GM18868 (cell line): ENCODE measurements around the gene LHB.

Experiments used
- ATAC-seq: cut with Tn5 transposase; IDR thresholded peaks from one replicate; pipeline ENCODE4 v1.9.1; 2021; ENCODE audit warnings: mild to moderate bottlenecking, moderate library complexity; ENCODE audit not compliant: unreplicated experiment

Gene LHB

DNA sequence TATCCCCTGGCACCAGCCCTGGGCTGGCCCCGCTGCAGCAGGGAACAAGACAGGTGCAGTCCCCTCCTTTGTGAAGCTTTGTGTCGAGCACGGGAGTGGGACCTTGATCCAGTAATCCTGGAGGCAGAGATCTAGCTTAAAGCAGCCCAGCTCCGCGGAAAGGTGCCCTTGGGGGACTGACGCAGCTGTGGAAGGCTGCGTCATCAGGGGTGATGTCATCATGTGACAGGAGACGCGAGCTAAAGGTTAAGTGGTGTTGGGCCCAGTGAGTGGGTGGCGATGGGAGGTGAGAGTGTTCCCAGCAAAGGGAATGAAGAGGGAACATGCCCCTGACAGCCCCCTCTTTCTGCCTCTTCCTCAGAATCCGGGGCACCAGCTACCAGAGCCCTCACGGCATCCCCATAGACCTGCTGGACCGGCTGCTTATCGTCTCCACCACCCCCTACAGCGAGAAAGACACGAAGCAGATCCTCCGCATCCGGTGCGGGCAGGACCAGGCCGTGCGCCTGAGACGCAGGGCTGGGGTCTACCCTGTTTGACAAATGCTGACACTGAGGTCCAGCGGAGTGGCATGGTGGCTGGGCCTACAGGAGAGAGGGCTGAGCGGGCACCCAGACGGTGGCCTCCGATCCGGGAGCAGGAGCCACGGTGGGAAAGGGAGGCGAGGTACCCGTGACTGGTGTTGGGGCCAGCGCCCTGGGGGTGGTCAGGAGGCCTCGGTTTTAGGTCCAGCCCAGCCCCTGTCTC lies 2.6 kb downstream of the LHB start:
- ATAC-seq = no peak

DNA sequence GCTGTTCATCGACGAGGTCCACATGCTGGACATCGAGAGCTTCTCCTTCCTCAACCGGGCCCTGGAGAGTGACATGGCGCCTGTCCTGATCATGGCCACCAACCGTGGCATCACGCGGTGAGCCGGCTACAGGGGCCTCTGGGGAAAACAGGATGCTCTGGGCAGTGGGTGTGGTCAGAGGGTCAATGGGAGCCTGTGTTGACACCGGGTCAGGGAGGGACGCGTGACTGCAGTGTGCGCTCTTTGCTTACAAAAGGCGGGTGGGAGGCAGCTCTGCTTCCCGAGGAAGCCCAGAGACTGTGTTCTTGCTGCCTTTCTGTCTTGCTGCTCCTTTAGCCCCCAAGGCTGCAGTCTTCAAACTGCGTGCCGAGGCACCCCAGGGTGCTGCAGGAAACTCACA lies 5.7 kb downstream of the LHB start:
- no peak for ATAC-seq

DNA sequence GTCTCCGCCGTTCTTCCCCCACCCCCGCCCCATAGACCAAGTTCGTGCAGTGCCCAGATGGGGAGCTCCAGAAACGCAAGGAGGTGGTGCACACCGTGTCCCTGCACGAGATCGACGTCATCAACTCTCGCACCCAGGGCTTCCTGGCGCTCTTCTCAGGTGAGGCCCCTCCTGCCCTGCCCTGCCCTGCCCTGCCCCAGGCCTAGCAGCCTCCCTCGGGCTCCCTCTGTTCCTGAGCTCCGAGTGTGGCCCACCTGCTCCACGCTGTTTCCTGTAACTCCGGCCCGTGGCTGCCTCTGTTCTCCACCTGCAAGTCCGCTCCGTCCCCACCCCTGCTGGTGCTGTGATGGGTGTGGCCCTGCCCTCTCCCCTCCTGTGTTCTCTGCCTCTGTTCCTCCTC lies 6.4 kb downstream of the LHB start:
- ATAC-seq = no peak

DNA sequence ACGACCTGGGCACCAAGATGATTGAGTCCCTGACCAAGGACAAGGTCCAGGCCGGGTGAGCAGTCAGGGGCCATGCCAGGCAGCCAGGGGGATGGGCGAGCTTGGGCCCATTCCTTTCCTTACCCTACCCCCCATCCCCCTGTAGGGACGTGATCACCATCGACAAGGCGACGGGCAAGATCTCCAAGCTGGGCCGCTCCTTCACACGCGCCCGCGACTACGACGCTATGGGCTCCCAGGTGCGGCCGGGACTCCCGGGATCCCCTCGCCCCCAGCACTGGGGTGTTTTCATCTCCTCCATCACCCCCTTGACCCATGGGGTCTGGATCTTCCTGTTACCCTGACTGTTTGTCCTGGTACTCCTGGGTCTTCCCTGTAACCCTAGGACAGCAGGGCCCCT lies 7.1 kb downstream of the LHB start:
- ATAC-seq = no peak

- no peak for ATAC-seq
These were observed 10.0 kb downstream of the LHB start for GRCh38 chr19:49006905-49007304.

- no peak for ATAC-seq
These were observed 11.8 kb downstream of the LHB start for GRCh38 chr19:49004964-49005614.

DNA sequence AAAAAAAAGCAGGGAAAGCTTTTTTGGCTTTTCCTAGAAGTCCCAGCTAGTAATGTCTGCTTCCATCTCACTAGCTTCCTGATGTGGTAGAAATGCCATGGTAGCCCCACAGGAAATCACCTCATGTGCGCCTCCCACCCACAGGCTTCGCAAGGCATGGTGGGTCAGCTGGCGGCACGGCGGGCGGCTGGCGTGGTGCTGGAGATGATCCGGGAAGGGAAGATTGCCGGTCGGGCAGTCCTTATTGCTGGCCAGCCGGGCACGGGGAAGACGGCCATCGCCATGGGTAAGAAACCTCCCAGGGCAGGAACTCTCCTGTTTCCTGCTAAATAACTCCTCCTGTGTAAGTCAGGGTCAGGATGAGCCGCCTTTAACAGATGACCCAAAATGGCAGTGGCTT lies 12.8 kb downstream of the LHB start:
- ATAC-seq = no peak

- ATAC-seq = no peak
These were observed 17.2 kb downstream of the LHB start for GRCh38 chr19:48999481-49000325.

GRCh38 chr19:48997972-48998371 lies 18.9 kb downstream of the LHB start:
- no peak for ATAC-seq

DNA sequence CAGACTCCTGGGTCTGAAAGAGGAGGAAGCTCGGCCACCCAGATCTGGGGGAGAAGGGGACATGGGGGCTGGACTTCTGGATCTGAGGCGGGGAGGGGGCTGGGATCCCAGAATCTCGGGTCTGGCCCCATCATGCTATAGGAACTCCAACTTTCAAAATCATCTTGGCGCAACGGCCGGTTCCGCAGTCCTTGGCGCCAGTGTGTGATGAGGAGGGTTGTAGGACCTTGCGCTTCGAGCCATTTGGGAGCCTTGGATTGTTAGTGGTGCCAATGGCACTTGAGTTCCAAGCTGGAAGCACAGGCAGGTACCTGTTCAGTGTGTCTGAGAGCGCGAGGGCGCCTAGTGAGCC lies 22.9 kb downstream of the LHB start:
- no peak for ATAC-seq

GRCh38 chr19:48993175-48994034 lies 23.5 kb downstream of the LHB start, which contains the start of the genes GYS1 and RUVBL2:
Gene GYS1, minus strand, starts transcription at chr19:48993309. Its CDS starts 197 bp downstream, at chr19:48993112.
Gene RUVBL2, plus strand, starts transcription at chr19:48993887. Its CDS starts 25 bp downstream, at chr19:48993912.
- peak; percentile 84 for ATAC-seq

DNA sequence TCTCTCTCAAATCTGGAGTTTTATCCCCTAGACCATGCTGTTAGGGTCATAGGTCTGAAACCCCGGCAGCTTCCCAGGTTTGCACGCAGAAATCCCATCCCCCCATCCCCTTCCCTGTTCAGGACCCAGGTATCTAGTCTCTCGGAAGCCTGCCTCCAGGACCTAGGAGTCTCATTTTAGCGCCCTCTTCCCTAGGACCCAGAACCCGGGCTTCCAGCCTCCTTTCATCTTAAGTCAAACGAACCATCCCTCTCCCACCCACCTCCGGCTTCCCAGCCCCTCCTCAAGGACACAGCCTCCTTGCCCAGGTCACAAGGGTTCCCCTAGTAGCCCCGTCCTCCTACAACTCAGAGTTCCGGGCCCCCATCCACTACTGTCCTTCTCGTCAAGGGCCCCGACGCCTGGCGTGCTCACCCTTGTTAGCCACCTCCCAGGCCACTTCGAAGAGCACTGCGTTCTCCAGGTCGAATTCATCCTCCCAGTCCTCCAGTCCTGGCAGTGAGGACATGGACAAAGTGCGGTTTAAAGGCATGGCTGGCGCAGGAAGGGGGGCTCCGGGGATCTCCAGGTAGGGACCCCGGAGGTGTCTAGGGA lies 24.2 kb downstream of the LHB start:
- no peak for ATAC-seq

DNA sequence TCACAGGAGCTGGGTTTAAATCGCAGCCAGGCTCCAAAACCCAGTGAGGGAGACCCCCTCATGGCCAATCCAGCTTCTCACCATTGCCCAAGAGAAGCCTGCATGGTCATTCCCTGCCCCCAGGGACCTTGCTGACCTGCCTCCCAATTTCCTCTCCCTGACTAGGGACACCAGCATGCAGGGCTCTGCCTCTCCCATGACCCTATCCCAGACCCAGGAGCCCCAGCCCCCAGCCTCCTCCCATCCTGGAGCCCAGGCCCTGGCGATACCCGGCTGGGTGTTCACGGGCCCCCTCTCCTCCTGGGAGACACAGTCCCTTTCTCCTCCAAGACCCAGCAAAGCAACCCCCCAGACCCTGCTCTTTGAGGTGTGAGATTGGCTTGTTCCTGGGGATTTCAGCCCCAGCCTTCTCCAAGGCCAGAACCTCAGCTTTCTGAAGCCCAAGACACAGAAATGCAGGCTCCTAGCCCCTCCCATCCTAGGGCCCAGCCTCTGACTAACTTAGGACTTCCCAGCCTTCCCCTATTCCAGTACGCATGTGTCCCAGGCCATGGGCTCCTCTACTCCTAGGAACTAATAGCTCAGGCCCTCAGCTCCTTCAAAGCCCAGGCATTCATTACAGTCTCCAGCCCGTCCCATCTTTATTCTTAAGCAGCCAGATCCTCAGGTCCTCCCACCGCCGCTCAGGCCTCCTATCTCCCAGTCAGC lies 24.9 kb downstream of the LHB start:
- ATAC-seq = no peak

DNA sequence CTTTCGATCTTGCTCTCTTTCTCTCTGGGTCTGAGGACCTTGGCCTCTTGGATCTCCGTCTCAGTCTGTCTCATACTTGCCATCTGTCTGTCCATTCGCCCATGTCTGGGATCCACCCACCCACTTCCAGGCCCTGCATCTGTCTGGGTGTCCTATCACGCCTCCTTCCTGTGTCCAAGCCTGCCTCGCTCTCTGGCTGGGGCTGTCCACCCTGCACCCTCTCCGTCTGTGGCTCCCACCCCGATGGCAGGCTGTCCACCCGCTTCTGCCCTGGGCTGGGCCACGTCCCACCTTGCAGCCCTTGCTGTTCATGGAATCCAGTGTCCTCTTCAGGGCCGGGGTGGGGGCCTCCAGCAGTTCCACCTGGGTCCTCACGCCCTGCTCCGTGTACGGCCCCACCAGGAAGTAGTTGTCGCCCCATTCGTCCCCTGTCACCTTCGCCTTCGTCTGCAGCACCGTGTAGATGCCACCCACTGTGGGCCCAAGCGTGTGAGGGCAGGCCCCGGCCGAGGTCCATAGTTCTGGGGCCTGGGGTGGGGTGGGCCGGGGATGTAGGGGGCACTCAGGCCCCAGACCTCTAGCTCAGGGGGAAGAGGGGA lies 25.8 kb downstream of the LHB start:
- no peak for ATAC-seq

GRCh38 chr19:48990400-48990799 lies 26.5 kb downstream of the LHB start:
- ATAC-seq = no peak

DNA sequence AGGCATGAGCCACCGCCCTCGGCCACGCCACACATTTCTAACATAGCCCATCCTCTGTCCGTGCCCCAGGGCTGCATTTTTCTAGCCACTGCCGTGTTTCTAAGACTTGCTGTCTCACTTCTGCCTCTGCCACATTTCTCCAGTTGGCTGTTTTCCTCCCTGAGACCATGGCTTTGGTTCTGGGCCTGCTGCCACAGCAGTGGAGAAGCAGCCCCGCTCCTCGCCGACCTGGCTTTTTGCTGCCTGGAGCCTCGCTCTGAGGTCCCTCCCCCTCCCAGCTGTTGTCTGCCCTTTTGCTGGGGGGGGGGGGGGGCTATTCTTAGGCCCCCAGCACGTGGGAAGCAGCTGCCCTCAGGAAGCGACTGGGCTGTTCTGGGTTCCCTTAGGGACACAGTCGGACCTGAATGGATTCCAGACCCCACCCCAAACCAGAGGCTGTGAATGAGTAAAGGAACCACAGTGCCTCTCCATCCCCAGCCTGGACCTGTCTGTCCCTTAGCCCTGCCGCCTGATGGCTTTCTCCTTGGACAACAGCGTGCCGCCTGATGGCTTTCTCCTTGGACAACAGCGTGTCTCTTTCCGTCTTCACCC lies 27.1 kb downstream of the LHB start:
- ATAC-seq = no peak

DNA sequence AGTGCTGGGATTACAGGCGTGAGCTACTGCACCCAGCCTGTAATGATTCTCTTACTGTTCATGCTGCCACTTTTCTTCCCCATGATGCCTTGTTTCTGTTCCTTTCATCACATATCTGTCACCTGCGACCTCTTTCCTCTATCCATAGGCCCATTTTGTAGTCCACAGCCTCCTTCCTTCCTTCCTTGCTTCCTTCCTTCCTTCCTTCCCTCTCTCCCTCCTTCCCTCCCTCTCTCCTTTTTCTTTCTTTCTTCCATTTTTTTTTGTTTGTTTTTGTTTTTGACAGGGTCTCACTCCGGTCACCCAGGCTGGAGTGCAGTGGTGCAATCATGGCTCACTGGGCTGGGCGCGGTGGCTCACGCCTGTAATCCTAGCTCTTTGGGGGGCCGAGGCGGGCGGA lies 28.0 kb downstream of the LHB start:
- ATAC-seq = no peak

GRCh38 chr19:48988286-48988685 lies 28.6 kb downstream of the LHB start:
- no peak for ATAC-seq

DNA sequence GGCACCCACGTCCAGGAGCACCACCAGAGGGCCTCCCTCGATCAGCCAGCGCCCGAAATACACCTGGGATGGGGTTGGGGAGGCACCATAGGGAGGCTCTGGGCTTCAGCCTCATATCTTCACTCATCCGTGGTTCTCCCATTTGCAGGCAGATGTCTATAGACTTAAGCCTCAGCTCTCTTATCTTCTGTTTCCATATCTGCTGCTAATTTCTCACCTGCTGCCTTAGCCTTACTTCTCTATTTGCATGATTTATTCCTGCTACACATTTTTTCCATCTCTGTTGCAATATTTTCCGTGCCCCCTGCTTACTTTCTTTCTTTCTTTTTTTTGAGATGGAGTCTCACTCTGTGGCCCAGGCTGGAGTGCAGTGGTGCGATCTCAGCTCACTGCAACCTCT lies 29.6 kb downstream of the LHB start:
- no peak for ATAC-seq
